Activated CD4-positive, alpha-beta T cell treated with anti-CD3 and anti-CD28 coated beads for 36 hours (primary cell): ENCODE results near the gene CACNA1F. TPM values are rescaled to one million over a fixed set of nuclear protein-coding genes. Genes with fewer than 3 reads are reported as not detected.

Experiments
- ATAC-seq: fragments of 200-7000 bp; cut with Tn5 transposase; one replicate; pipeline ENCODE4 v1.10.0; 2021; ENCODE audit warnings: mild to moderate bottlenecking, moderate library complexity
- CTCF ChIA-PET: fragments of 350-600 bp; sonication (Branson Sonifier 250); formaldehyde crosslinking; loops from one replicate; lab custom pipeline; 2021; ENCODE audit warnings: antibody characterized with exemption; lab: Charles Lee
- POLR2A ChIA-PET: fragments of 350-600 bp; sonication (Branson Sonifier 250); formaldehyde crosslinking; loops from one replicate; lab custom pipeline; 2021; ENCODE audit warnings: antibody characterized with exemption, inconsistent platforms; lab: Charles Lee
- DNase-seq: peaks from one replicate; pipeline ENCODE4 v3.0.0-alpha.2; 2020
- H3K27ac Mint-ChIP-seq: one replicate; pipeline ENCODE4 v1.8.0; 2021; ENCODE audit warnings: mixed read lengths
- H3K27me3 Mint-ChIP-seq: one replicate; pipeline ENCODE4 v1.8.0; 2021; ENCODE audit warnings: mixed read lengths
- H3K36me3 Mint-ChIP-seq: one replicate; pipeline ENCODE4 v1.8.0; 2021; ENCODE audit warnings: low read depth, mixed read lengths
- H3K4me1 Mint-ChIP-seq: one replicate; pipeline ENCODE4 v1.8.0; 2021; ENCODE audit warnings: mixed read lengths
- H3K4me3 Mint-ChIP-seq: one replicate; pipeline ENCODE4 v1.8.0; 2021; ENCODE audit warnings: mild to moderate bottlenecking, moderate library complexity, mixed read lengths
- H3K9me3 Mint-ChIP-seq: one replicate; pipeline ENCODE4 v1.8.0; 2021; ENCODE audit warnings: low read depth, mixed read lengths
- intact Hi-C, 2 experiments: fragments of 100-400 bp; cut with DNase I in 1 of 2; cut with micrococcal nuclease in 1 of 2; formaldehyde crosslinking; loops; one replicate each; pipeline versions ENCODE4 v1.14.2 to v1.15.1; 2022 to 2024; cut with DNase I, micrococcal nuclease
- total RNA-seq, 2 experiments: library from RNA; stranded (reverse); gene quantifications; one replicate each; pipeline ENCODE4 v1.2.3, GENCODE V29; 2021

The CACNA1F gene
- total RNA-seq, 2 experiments from 2014 or later, result 0.65 to 0.87 TPM

GRCh38 chrX:49228185-49228584, 5.0 kb downstream of the CACNA1F start:
- H3K4me1 Mint-ChIP-seq, result peaks cover 13% of the 10 kb centered on the region
- ChIA-PET POLR2A (no interaction called here), CTCF (no interaction called here)
- peaks cover 3% of the 10 kb centered on the region for H3K27me3 Mint-ChIP-seq
- H3K36me3 Mint-ChIP-seq, result no peaks in the 10 kb centered on the region
- no peaks in the 10 kb centered on the region for H3K9me3 Mint-ChIP-seq
- H3K4me3 Mint-ChIP-seq, result no peak overlapping the region
- ATAC-seq, result no peak
- intact Hi-C loops, result no loop called here
- DNase-seq, result no peak
- H3K27ac Mint-ChIP-seq, result no peak overlapping the region

GRCh38 chrX:49227726-49228125, 5.4 kb downstream of the CACNA1F start:
- Mint-ChIP-seq H3K27me3 (peaks cover 3% of the 10 kb centered on the region), H3K4me3 (no peak overlapping the region), H3K27ac (no peak overlapping the region), H3K4me1 (peaks cover 13% of the 10 kb centered on the region), H3K36me3 (no peaks in the 10 kb centered on the region), H3K9me3 (no peaks in the 10 kb centered on the region)
- ATAC-seq (no peak), DNase-seq (no peak)
- CTCF ChIA-PET, result no interaction called here
- POLR2A ChIA-PET, result no interaction called here
- intact Hi-C loops, result no loop called here

- POLR2A ChIA-PET, result no interaction called here
- CTCF ChIA-PET, result interaction anchor here (0.8 kb wide), 1 partner anchor 48 kb away, joined by 4 read pairs; no protein-coding TSS in a partner anchor
- H3K27me3 Mint-ChIP-seq, result peaks cover 3% of the 10 kb centered on the region
- H3K4me3 Mint-ChIP-seq, result no peak overlapping the region
- H3K4me1 Mint-ChIP-seq, result peaks cover 13% of the 10 kb centered on the region
- ATAC-seq (no peak), DNase-seq (no peak)
- no peaks in the 10 kb centered on the region for H3K36me3 Mint-ChIP-seq
- intact Hi-C loops, result no loop called here
- H3K27ac Mint-ChIP-seq, result no peak overlapping the region
- H3K9me3 Mint-ChIP-seq, result no peaks in the 10 kb centered on the region
Measured at GRCh38 chrX:49226946-49227345, 6.2 kb downstream of the CACNA1F start.

- ATAC-seq, result no peak
- H3K4me3 Mint-ChIP-seq, result no peak overlapping the region
- no peak for DNase-seq
- H3K9me3 Mint-ChIP-seq, result no peaks in the 10 kb centered on the region
- CTCF ChIA-PET, result no interaction called here
- H3K36me3 Mint-ChIP-seq, result no peaks in the 10 kb centered on the region
- intact Hi-C loops, result no loop called here
- no peak overlapping the region for H3K27ac Mint-ChIP-seq
- H3K4me1 Mint-ChIP-seq, result peaks cover 5% of the 10 kb centered on the region
- peaks cover 3% of the 10 kb centered on the region for H3K27me3 Mint-ChIP-seq
- POLR2A ChIA-PET, result no interaction called here
Measured at GRCh38 chrX:49225858-49226257, 7.3 kb downstream of the CACNA1F start.

GRCh38 chrX:49221868-49222267, 11.3 kb downstream of the CACNA1F start:
- ChIA-PET CTCF (no interaction called here), POLR2A (no interaction called here)
- H3K9me3 Mint-ChIP-seq, result no peaks in the 10 kb centered on the region
- H3K27me3 Mint-ChIP-seq, result peaks cover 3% of the 10 kb centered on the region
- ATAC-seq, result no peak
- intact Hi-C loops, result no loop called here
- H3K27ac Mint-ChIP-seq, result no peak overlapping the region
- no peaks in the 10 kb centered on the region for H3K36me3 Mint-ChIP-seq
- H3K4me1 Mint-ChIP-seq, result no peaks in the 10 kb centered on the region
- no peak for DNase-seq
- no peak overlapping the region for H3K4me3 Mint-ChIP-seq

GRCh38 chrX:49220100-49220499, 13.0 kb downstream of the CACNA1F start:
- Mint-ChIP-seq H3K4me1 (no peaks in the 10 kb centered on the region), H3K27me3 (peaks cover 3% of the 10 kb centered on the region), H3K36me3 (no peaks in the 10 kb centered on the region), H3K27ac (no peak overlapping the region), H3K4me3 (no peak overlapping the region), H3K9me3 (no peaks in the 10 kb centered on the region)
- ATAC-seq (no peak), DNase-seq (no peak)
- intact Hi-C loops, result no loop called here
- ChIA-PET POLR2A (no interaction called here), CTCF (no interaction called here)

GRCh38 chrX:49214996-49215526, 18.1 kb downstream of the CACNA1F start:
- ATAC-seq, result no peak
- ChIA-PET POLR2A (no interaction called here), CTCF (no interaction called here)
- intact Hi-C loops, result no loop called here
- Mint-ChIP-seq H3K4me1 (no peaks in the 10 kb centered on the region), H3K4me3 (no peak overlapping the region), H3K36me3 (no peaks in the 10 kb centered on the region), H3K9me3 (no peaks in the 10 kb centered on the region), H3K27me3 (no peaks in the 10 kb centered on the region), H3K27ac (no peak overlapping the region)
- DNase-seq, result no peak

GRCh38 chrX:49214416-49214815, 18.7 kb downstream of the CACNA1F start:
- no peak for DNase-seq
- Mint-ChIP-seq H3K4me1 (no peaks in the 10 kb centered on the region), H3K4me3 (no peak overlapping the region), H3K9me3 (no peaks in the 10 kb centered on the region), H3K27ac (no peak overlapping the region), H3K27me3 (no peaks in the 10 kb centered on the region), H3K36me3 (no peaks in the 10 kb centered on the region)
- CTCF ChIA-PET, result no interaction called here
- POLR2A ChIA-PET, result no interaction called here
- intact Hi-C loops, result no loop called here
- ATAC-seq, result no peak

GRCh38 chrX:49212861-49213260, 20.3 kb downstream of the CACNA1F start:
- no peaks in the 10 kb centered on the region for H3K4me1 Mint-ChIP-seq
- H3K4me3 Mint-ChIP-seq, result no peak overlapping the region
- DNase-seq (no peak), ATAC-seq (no peak)
- ChIA-PET POLR2A (no interaction called here), CTCF (no interaction called here)
- intact Hi-C loops, result no loop called here
- H3K27me3 Mint-ChIP-seq, result no peaks in the 10 kb centered on the region
- H3K27ac Mint-ChIP-seq, result no peak overlapping the region
- no peaks in the 10 kb centered on the region for H3K36me3 Mint-ChIP-seq
- no peaks in the 10 kb centered on the region for H3K9me3 Mint-ChIP-seq

- no peaks in the 10 kb centered on the region for H3K4me1 Mint-ChIP-seq
- no peaks in the 10 kb centered on the region for H3K36me3 Mint-ChIP-seq
- POLR2A ChIA-PET, result no interaction called here
Measured at GRCh38 chrX:49212209-49212608, 20.9 kb downstream of the CACNA1F start.

GRCh38 chrX:49211074-49211473, 22.1 kb downstream of the CACNA1F start:
- ATAC-seq, result no peak
- ChIA-PET POLR2A (no interaction called here), CTCF (no interaction called here)
- H3K27me3 Mint-ChIP-seq, result no peaks in the 10 kb centered on the region
- no peak overlapping the region for H3K27ac Mint-ChIP-seq
- DNase-seq, result no peak
- H3K36me3 Mint-ChIP-seq, result no peaks in the 10 kb centered on the region
- H3K9me3 Mint-ChIP-seq, result no peaks in the 10 kb centered on the region
- no peaks in the 10 kb centered on the region for H3K4me1 Mint-ChIP-seq
- intact Hi-C loops, result no loop called here
- no peak overlapping the region for H3K4me3 Mint-ChIP-seq

More at GRCh38 chrX:49212209-49212608, 20.9 kb downstream of the CACNA1F start:
- Mint-ChIP-seq H3K27ac (no peak overlapping the region), H3K4me3 (no peak overlapping the region), H3K9me3 (no peaks in the 10 kb centered on the region), H3K27me3 (no peaks in the 10 kb centered on the region)
- DNase-seq (no peak), ATAC-seq (no peak)
- intact Hi-C loops, result no loop called here
- CTCF ChIA-PET, result no interaction called here

- H3K4me1 Mint-ChIP-seq, result no peaks in the 10 kb centered on the region
- POLR2A ChIA-PET, result no interaction called here
- no peaks in the 10 kb centered on the region for H3K27me3 Mint-ChIP-seq
- no peaks in the 10 kb centered on the region for H3K36me3 Mint-ChIP-seq
- CTCF ChIA-PET, result no interaction called here
- intact Hi-C loops, result no loop called here
- no peak overlapping the region for H3K27ac Mint-ChIP-seq
- H3K9me3 Mint-ChIP-seq, result no peaks in the 10 kb centered on the region
- no peak overlapping the region for H3K4me3 Mint-ChIP-seq
- DNase-seq (no peak), ATAC-seq (no peak)
Measured at GRCh38 chrX:49210406-49210805, 22.7 kb downstream of the CACNA1F start.
